ENCODE measurements around the gene IL23R.
"Not testable (repeated sequence)": the region's sequence is repeated elsewhere in the genome, so short reads cannot be mapped to it uniquely, and the experiment has no call there.

IL23R gene

GRCh38 chr1:67138813-67139499 lies 27.3 kb upstream of the IL23R start:
- H3K36me3 ChIP-seq (replicated peaks; ENCODE audit: low read depth, low read length) = no peaks in the 10 kb centered on the region
- H4K20me1 ChIP-seq (ENCODE audit: insufficient read depth, low read length) = no peaks in the 10 kb centered on the region
- H2AFZ ChIP-seq (ENCODE audit: low read depth, low read length) = no peak overlapping the region
- no peak overlapping the region for H3K4me2 ChIP-seq (ENCODE audit: low read length)
- H3K9me3 ChIP-seq (ENCODE audit: insufficient read depth, low read length) = no peaks in the 10 kb centered on the region
- H3K9ac ChIP-seq (ENCODE audit: low read length) = no peak overlapping the region
- H3K4me3 ChIP-seq (ENCODE audit: low read length) = no peak overlapping the region
- peaks cover 44% of the 10 kb centered on the region for H3K4me1 ChIP-seq (ENCODE audit: low read length)
- H3K27me3 ChIP-seq (ENCODE audit: low read depth, low read length) = no peaks in the 10 kb centered on the region; the same call in 1 of the 2 replicates
- H3K27ac ChIP-seq (ENCODE audit: low read length) = no peak overlapping the region
- no peaks in the 10 kb centered on the region for H3K79me2 ChIP-seq (ENCODE audit: low read length)
- TF ChIP-seq CTCF (IDR thresholded peaks at IDR 0.05; ENCODE audit: low read depth, low read length) = no peak
- no peak for TF ChIP-seq EZH2phosphoT487 (IDR thresholded peaks at IDR 0.05; ENCODE audit: low read depth)

GRCh38 chr1:67140460-67140859 lies 25.8 kb upstream of the IL23R start:
- peak overlapping the region; percentile 29 for H3K4me2 ChIP-seq (ENCODE audit: low read length)
- no peak overlapping the region for H3K9ac ChIP-seq (ENCODE audit: low read length)
- no peaks in the 10 kb centered on the region for H3K79me2 ChIP-seq (ENCODE audit: low read length)
- no peaks in the 10 kb centered on the region for H3K9me3 ChIP-seq (ENCODE audit: insufficient read depth, low read length)
- H2AFZ ChIP-seq (ENCODE audit: low read depth, low read length) = no peak overlapping the region
- peaks cover 43% of the 10 kb centered on the region for H3K4me1 ChIP-seq (ENCODE audit: low read length)
- no peaks in the 10 kb centered on the region; the same call in 1 of the 2 replicates for H3K27me3 ChIP-seq (ENCODE audit: low read depth, low read length)
- no peak overlapping the region for H3K27ac ChIP-seq (ENCODE audit: low read length)
- no peak overlapping the region for H3K4me3 ChIP-seq (ENCODE audit: low read length)
- TF ChIP-seq CTCF (IDR thresholded peaks at IDR 0.05; ENCODE audit: low read depth, low read length) = no peak
- TF ChIP-seq EZH2phosphoT487 (IDR thresholded peaks at IDR 0.05; ENCODE audit: low read depth) = no peak
- no peaks in the 10 kb centered on the region for H3K36me3 ChIP-seq (replicated peaks; ENCODE audit: low read depth, low read length)
- H4K20me1 ChIP-seq (ENCODE audit: insufficient read depth, low read length) = no peaks in the 10 kb centered on the region

- H3K4me3 ChIP-seq (ENCODE audit: low read length); H3K36me3 ChIP-seq (replicated peaks; ENCODE audit: low read depth, low read length); H3K9me3 ChIP-seq (ENCODE audit: insufficient read depth, low read length); H3K27me3 ChIP-seq (ENCODE audit: low read depth, low read length); H3K9ac ChIP-seq (ENCODE audit: low read length); H3K79me2 ChIP-seq (ENCODE audit: low read length); H3K4me2 ChIP-seq (ENCODE audit: low read length); H3K27ac ChIP-seq (ENCODE audit: low read length); H2AFZ ChIP-seq (ENCODE audit: low read depth, low read length); H4K20me1 ChIP-seq (ENCODE audit: insufficient read depth, low read length): not testable (repeated sequence)
- H3K4me1 ChIP-seq (ENCODE audit: low read length) = peaks cover 43% of the 10 kb centered on the region
Observed at GRCh38 chr1:67141832-67142231, 24.4 kb upstream of the IL23R start.

- peak overlapping the region; percentile 21; the same call in 1 of the 2 replicates for H3K4me2 ChIP-seq (ENCODE audit: low read length)
- no peaks in the 10 kb centered on the region for H3K36me3 ChIP-seq (replicated peaks; ENCODE audit: low read depth, low read length)
- H3K9me3 ChIP-seq (ENCODE audit: insufficient read depth, low read length) = no peaks in the 10 kb centered on the region
- no peak overlapping the region for H3K4me3 ChIP-seq (ENCODE audit: low read length)
- no peaks in the 10 kb centered on the region for H4K20me1 ChIP-seq (ENCODE audit: insufficient read depth, low read length)
- no peaks in the 10 kb centered on the region for H3K79me2 ChIP-seq (ENCODE audit: low read length)
- peaks cover 43% of the 10 kb centered on the region for H3K4me1 ChIP-seq (ENCODE audit: low read length)
- no peaks in the 10 kb centered on the region; the same call in 1 of the 2 replicates for H3K27me3 ChIP-seq (ENCODE audit: low read depth, low read length)
- no peak overlapping the region for H3K27ac ChIP-seq (ENCODE audit: low read length)
- H2AFZ ChIP-seq (ENCODE audit: low read depth, low read length) = no peak overlapping the region
- TF ChIP-seq CTCF (IDR thresholded peaks at IDR 0.05; ENCODE audit: low read depth, low read length) (no peak), EZH2phosphoT487 (IDR thresholded peaks at IDR 0.05; ENCODE audit: low read depth) (no peak)
- H3K9ac ChIP-seq (ENCODE audit: low read length) = no peak overlapping the region
Observed at GRCh38 chr1:67142931-67143330, 23.3 kb upstream of the IL23R start.

Data from OCI-LY3 (cell line).